GM19372 (cell line): ENCODE data around the gene MYBPHL.

Experiments
- ATAC-seq: cut with Tn5 transposase; IDR thresholded peaks from one replicate; pipeline ENCODE4 v1.9.1; 2021; ENCODE audit warnings: mild to moderate bottlenecking, low read depth, moderate library complexity; ENCODE audit not compliant: unreplicated experiment

The MYBPHL gene

GRCh38 chr1:109306832-109307273, at the start of gene MYBPHL:
TSS of gene MYBPHL (minus strand) at chr1:109307011. CDS start at chr1:109306991, 20 bp downstream.
- no peak for ATAC-seq

- ATAC-seq, result no peak
Observed at GRCh38 chr1:109356505-109356904, 49.7 kb upstream of the MYBPHL start.

GRCh38 chr1:109354929-109355328, 48.1 kb upstream of the MYBPHL start:
- ATAC-seq, result no peak

- ATAC-seq, result no peak
Observed at GRCh38 chr1:109351457-109351856, 44.6 kb upstream of the MYBPHL start.

GRCh38 chr1:109350655-109351054, 43.8 kb upstream of the MYBPHL start:
- ATAC-seq, result no peak

GRCh38 chr1:109350182-109350581, 43.4 kb upstream of the MYBPHL start:
- no peak for ATAC-seq

GRCh38 chr1:109347511-109347910, 40.7 kb upstream of the MYBPHL start:
- no peak for ATAC-seq

GRCh38 chr1:109341944-109342930, 35.4 kb upstream of the MYBPHL start:
- ATAC-seq, result no peak

GRCh38 chr1:109338608-109339007, 31.8 kb upstream of the MYBPHL start:
- no peak for ATAC-seq

- no peak for ATAC-seq
Observed at GRCh38 chr1:109338091-109338490, 31.3 kb upstream of the MYBPHL start.

- no peak for ATAC-seq
Observed at GRCh38 chr1:109335091-109335490, 28.3 kb upstream of the MYBPHL start.

- ATAC-seq, result no peak
Observed at GRCh38 chr1:109331113-109331512, 24.3 kb upstream of the MYBPHL start.

- ATAC-seq, result no peak
Observed at GRCh38 chr1:109327285-109327684, 20.5 kb upstream of the MYBPHL start.

GRCh38 chr1:109322974-109323373, 16.2 kb upstream of the MYBPHL start:
- ATAC-seq, result no peak

- ATAC-seq, result no peak
Observed at GRCh38 chr1:109319114-109319513, 12.3 kb upstream of the MYBPHL start.

GRCh38 chr1:109316506-109316905, 9.7 kb upstream of the MYBPHL start:
- no peak for ATAC-seq

- no peak for ATAC-seq
Observed at GRCh38 chr1:109315288-109315687, 8.5 kb upstream of the MYBPHL start.

- ATAC-seq, result no peak
Observed at GRCh38 chr1:109314795-109315194, 8.0 kb upstream of the MYBPHL start.

GRCh38 chr1:109312978-109313775, 6.4 kb upstream of the MYBPHL start:
- no peak for ATAC-seq

- ATAC-seq, result no peak
Observed at GRCh38 chr1:109312246-109312645, 5.4 kb upstream of the MYBPHL start.

- no peak for ATAC-seq
Observed at GRCh38 chr1:109309347-109309746, 2.5 kb upstream of the MYBPHL start.
